GM19025 (cell line): ENCODE measurements around the gene JAG2.
"Not testable (repeated sequence)": the region's sequence is repeated elsewhere in the genome, so short reads cannot be mapped to it uniquely, and the experiment has no call there.

Experiments
- ATAC-seq: cut with Tn5 transposase; IDR thresholded peaks from one replicate; pipeline ENCODE4 v1.9.1; 2021; ENCODE audit warnings: mild to moderate bottlenecking, low read depth, moderate library complexity; ENCODE audit not compliant: unreplicated experiment

Gene JAG2

DNA sequence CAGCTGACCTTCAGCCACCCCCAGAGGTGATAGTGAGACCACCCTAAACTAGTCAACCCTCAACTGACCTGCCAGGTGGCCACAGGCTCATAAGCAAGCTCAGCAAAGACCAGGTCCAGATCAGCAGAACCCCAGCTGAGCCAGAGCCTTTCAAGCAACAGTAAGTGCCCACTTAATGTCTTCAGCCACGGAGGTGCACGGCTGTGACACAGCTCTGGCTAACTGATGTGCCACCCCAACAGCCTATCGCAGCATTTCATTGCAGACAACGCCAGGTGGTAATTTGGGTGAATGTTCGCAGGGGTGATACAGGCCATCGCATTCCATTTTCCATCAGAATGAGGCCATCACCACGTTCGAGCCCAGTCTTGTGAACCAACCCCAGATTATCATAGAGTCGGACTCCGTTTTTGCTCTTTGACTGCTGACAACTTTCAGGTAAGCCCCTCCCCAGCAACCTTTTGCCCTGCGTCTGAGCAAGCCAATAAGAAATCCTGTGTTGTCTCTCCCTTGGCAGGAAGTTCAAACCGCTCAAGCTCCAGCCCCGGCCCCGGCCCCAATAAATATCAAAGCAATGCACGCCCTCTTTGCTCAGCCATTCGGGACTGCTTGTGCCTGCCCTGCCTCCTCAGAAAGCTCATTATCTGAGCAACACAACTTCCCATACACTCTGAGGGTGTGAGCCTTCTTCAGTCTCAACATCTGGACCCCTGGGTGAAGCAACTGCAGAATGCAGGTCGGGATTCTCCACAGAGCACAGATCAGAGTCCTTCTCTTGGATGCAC is 44.4 kb downstream of the JAG2 start:
- no peak for ATAC-seq

DNA sequence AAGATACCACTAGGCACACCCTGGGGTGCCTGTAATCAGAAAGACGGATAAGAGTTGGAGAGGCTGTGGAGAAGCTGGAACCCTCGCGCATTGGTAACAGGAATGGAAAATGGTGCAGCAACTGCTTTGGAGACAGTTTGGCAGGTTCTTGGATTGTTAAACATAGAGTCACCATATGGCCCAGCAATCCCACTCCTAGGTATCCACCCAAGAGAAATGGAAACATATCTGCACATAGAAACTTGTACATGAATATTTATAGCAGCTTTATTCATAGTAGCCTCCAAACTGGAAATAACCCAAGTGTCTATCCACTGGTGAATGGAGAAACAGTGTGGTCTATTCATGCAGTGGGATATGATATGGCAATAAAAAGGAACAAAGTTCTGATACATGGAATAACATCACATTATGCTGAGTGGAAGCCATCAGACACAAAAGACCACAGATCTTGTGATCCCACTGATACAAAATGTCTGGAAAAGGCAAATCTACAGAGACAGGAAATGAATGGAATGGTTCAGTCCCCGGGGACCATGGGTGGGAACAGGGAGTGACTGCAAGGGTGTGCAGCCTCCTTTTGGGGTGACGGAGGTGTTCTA is 45.4 kb downstream of the JAG2 start:
- ATAC-seq, result no peak

DNA sequence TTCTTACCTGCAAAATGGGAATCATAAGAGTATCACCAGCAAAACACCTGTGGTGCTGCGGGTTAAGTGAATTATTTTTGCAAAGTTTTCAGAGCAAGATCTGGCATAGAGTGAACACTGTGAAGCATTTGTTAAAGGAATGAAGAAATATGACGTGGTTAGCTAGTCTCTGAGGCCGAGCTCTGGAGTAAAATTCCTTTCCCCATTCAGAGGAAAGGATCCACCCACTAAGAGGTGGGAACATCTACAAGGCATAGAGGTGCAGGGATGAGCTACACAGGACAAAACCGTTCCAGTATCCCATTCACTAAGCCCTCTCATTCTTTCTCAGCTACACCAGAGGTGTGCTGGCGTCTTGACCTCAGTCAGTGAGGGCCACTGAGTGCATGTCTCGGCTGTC is 48.5 kb downstream of the JAG2 start:
- ATAC-seq, result no peak

DNA sequence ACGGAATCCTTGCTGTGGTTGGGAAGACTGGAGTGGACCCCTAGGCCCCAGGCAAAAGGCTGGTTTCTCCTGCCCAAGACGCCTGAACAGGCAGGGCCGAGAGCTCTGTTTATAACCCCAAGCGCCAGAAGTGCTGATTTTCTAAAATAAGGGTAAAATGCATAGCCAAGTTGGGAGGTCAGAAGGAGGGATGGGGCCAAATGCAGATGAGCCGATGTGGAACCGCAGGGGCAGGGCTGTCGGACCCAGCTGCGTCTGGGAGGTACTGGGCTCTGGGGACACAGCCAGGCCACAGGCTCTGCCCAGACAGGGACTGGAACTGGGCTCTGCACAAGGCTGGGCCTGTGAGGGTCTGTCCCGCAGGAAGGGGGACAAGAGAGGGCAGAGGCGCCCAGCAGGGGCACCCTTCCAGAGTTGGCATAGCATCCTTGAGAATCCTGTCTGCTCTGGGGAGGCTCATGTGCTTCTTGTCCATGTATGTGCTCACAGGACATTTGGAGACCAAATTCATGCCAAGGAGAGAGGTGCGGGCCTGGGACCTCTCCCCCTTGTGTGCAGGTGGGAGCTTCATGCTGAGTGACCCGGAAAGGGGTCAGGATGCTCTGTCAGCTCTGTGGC is 49.1 kb downstream of the JAG2 start:
- no peak for ATAC-seq

DNA sequence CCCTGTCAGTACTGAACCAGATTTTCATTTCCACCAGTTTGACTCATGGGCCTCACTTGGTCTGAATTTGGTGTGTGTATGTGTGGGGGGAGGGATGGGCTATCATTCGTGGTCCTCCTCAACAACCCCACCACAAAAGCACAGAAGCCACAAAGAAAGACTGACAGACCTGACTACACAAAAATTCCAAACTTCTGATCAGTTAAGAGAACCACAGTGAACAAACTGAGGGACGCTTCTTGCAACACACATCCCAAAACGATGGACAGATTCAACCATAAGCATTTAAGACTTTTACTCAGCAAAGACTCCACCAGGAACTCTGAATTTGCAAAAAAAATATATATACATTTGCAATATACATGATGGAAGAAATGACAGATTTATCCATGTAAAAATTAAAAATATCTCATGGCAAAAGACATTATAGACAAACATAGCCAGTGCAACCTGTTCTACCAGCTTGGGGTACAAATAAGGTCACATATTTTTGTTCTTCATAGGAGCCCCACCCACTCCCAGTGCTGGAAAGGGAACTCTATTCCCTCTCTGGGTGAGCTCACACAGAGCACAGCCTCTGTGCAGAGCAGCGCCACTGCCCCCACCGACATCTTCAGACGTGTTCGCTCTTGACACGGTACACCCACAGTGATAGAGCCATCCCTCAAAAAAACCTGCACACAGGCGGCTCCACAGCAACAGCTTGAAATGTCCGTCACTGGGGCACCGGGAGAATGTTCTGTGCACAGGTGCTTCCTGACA is 49.7 kb downstream of the JAG2 start:
- no peak for ATAC-seq

DNA sequence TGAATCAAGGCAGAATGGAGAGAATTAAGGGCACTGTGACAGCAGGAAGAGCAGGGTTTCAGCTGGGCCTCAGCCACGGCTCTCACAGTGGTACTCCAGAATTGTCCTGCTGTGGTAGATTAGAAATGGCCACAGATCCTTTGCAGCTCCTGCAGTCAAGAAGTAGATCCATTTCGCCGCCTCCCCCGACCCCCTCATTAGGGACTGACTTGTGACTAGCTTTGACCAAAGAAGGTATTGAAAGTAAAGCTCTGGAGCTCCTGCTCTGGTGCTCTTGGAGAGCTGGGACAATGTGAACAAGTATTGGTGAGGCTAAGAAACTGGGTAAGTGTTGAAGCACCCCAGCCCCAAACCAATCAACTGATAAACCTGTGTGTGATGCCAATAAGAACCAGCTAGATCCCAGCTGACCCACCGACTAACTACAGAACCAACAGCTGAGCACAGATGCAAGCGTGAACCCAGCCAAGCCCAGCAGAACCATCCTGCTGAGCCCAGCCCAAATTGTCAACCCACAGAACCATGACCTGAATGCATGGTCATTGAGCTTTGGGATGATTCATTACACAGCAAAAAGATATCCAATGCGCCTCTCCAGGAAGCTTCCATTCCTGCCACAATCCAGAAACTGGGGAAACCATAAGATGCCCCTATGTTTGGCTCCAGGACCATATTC is 50.7 kb downstream of the JAG2 start:
- no peak for ATAC-seq

DNA sequence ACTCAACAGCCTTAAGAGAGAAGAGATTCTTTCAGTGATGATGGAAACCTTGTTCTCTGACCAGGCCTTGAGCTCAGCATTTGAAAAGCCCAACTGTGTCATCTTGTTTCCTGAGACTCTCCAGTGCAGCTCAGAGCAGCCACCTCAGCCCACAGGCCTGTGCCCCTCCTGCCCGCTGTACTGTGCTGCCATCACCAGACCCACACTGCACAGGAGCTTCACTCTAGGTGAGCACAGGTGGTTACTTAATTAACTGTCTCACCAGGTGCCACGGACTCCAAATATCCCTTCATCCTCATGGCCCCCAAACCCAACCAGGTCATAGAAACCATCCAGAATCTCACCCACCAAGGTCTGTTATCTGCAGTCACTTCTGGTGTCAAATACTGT is 51.3 kb downstream of the JAG2 start:
- ATAC-seq, result no peak

DNA sequence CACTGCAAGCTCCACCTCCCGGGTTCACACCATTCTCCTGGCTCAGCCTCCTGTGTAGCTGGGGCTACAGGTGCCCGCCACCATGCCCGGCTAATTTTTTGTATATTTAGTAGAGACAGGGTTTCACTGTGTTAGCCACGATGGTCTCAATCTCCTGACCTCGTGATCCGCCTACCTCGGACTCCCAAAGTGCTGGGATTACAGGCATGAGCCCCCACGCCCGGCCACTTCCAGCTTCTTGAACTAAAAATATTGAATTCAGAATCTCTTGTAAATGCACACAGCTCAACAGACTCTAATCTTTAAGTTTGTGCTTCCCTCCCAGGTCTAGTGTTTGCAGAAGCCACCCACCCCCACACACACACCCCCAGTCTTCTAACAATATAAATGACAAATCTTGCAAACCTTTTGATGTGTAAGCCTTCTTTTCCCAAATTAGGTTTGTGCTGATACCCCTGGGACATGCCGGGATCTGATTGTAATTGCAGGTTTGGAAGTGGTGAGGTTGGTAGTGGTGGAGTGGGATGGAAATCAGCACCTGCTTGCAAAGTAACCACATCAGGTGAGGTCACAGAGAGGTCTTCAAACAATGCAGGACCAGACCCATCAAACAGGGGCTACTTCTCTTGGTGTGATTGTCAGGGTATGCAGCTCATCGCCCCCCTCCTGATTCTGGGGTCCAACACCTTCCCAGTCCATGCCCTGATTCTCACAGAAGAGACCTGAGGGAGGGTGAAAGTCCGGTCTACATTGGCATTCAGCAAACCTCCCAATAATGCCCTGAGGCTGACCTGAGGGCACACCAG is 51.9 kb downstream of the JAG2 start:
- no peak for ATAC-seq

DNA sequence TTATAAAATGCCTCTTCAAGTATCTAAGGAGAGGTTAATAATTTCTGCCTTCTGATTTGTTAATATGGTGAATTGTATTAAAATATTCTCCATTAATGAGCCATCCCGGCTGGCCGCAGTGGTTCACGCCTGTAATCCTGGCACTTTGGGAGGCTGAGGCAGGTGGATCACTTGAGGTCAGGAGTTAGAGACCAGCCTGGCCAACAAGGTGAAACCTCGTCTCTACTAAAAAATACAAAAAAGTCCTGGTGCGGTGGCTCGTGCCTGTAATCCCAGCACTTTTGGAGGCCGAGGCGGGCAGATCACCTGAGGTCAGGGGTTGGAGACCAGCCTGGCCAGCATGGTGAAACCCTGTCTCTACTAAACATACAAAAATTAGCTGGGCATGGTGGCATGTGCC is 59.3 kb downstream of the JAG2 start:
- ATAC-seq, result not testable (repeated sequence)

DNA sequence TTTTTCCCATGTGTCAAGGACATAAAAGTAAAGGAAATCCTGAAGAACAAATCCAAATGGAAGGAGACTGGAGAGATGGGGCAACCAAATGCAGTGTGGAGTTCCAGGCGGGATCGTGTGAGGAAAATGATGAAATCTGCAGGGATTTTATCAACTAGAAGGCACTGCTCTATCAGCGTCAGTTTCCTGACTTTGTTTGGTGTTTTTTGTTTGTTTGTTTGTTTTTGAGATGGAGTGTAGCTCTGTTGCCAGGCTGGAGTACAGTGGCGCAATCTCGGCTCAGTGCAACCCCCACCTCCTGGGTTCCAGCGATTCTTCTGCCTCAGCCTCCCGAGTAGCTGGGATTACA is 60.1 kb downstream of the JAG2 start:
- no peak for ATAC-seq

DNA sequence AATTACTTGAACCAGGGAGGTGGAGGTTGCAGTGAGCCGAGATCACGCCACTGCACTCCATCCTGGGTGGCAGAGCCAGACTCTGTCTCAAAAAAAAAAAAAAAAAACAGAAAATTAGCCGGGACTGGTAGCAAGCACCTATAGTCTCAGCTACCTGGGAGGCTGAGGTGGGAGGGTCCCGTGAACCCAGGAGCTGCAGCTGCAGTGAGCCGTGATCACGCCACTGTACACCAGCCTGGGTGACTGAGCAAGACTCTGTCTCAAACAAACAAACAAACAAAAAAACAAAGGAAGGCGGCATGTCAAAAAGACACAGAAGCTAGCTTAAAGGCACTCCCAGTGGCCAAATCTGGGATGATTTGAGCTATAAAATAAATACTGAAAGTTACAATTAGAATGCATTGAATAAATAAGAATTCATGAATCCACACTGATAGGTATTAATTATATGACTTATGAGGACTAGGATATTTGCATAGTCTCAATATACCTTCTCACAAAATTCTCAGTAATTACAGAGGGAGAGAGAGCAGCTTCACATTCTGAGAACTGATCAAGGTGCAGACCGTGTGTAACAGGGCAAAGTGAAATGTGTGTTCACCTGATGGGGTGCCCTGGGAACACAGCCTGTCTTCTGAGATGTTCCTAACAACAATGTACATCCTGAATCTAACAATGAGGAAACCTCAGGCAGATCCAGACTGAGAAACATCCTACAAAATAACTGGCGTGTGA is 60.6 kb downstream of the JAG2 start:
- no peak for ATAC-seq

DNA sequence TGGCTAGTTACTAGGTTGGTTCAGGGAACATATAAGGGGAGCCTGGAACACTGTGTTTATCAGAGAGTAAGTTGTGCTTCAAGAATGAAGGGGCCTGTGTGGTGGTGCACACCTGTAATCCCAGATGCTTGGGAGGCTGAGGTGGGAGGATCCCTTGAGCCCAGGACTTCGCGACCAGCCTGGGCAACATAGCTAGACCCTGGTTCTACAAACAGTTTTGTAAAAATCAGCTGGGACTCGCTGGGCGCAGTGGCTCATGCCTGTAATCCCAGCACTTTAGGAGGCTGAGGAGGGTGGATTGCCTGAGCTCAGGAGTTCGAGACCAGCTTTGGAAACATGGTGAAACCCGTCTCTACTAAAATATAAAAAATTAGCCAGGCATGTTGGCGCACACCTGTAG is 61.2 kb downstream of the JAG2 start:
- no peak for ATAC-seq

DNA sequence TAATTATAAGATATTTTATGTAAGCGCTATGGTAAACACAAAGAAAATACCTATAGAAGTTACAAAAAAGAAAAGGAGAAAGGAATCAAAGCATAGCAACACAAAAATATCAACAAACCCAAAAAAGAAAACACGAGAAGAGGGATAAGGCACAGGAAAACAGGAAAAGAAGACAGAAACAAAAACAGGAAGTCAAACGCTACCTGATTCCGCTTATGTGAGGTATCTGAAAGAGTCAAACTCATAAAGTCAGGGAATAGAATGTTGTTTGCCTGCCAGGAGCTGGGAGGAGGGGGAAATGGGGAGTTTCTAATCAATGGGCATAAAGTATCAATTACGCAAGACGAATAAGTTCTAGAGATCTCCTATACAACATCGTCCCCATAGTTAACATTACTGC is 63.4 kb downstream of the JAG2 start:
- ATAC-seq, result no peak

DNA sequence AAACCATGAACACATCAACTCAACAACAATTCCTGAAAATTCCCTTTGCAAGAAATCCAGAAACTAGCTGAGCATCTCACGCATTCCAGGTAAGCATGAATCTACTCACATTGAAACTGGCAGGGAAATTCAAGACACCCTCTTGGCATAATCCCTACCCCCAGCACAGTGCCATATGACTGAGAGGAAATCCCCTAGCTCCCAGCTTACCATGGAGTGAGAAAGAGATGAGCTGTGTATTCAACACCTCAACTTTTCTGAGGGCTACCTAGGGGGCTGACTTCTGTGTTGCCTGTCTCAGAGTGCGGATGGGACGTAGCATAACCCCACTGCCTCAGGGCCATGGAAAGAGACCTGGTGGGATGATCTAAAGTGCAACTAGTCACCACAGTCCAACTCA is 65.7 kb downstream of the JAG2 start:
- ATAC-seq, result no peak

DNA sequence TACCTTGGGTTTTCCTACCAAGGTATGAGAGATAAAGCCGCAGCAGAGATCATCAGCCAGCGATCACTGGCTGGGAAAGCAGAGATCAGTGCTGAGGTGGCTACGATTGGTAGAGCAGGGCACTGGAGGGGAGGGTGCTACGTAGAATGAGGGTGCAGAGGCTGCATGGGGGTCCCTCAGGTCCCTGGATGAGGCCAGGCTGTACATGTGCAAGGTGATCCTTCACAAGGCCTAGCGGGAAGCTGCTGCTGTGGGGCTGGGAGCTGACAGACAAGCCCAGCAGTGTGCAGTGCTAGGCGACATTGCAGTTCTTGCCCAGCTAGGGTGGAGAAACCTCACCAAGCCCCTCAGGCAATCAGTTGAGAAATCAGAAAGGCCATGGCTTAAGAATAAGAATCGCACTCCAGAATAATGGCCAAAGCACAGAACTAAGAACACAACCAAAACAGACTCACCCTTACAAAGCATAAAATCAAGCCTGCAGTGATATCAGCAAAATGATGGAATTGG is 66.2 kb downstream of the JAG2 start:
- no peak for ATAC-seq

DNA sequence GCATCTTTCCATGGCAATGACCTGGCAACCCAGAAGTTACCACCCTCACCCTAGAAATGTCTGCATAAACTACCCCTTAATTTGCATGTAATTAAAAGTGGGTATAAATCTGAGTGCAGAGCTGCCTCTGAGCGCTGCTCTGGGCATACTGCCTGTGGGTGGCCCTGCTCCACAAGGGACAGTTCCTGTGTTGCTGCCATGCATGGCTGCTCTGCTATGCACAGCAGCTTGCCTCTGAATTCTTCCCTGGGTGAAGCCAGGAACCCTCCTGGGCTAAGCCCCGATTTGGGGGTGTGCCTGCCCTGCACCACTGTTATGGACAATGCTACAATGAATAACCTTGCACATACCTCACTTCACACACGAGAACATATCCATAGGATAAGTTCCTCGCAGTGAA is 67.7 kb downstream of the JAG2 start:
- ATAC-seq, result no peak

DNA sequence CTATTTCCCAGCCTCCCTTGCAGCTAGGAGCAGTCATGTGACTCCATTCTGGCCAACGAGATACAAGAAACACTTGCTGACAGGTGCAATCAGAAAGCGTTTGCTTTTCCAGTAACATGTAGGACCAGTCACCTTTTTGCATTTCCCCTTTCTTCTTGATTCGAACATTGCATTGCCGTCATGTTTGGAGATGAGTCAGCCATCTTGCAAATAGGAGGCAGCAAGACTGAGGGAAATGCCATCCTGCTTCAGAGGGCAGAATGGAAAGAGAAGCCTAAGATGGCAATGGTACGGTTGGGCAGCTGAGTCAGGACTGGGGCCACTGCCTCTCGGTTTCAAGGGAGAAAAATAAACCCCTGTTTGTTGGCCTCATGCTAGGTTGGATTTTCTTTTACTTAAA is 68.8 kb downstream of the JAG2 start:
- no peak for ATAC-seq

DNA sequence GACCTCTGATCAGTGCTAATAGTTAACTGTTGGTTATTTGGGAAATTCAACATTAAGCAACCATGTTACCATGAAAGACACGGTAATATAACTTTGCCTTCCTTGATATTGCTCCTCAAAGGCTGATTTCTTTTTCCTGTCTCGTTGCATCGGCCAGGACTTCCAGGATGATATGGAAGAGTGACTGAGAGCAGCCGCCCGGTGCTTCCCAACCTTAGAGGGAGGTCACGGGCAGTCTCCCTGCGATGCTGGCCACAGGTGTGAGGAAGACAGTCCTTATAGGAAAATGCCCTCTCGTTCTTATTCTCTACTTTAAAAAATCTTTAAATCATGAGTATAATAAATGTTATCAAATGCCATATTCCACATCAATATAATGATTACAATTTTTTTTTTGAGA is 70.3 kb downstream of the JAG2 start:
- no peak for ATAC-seq

DNA sequence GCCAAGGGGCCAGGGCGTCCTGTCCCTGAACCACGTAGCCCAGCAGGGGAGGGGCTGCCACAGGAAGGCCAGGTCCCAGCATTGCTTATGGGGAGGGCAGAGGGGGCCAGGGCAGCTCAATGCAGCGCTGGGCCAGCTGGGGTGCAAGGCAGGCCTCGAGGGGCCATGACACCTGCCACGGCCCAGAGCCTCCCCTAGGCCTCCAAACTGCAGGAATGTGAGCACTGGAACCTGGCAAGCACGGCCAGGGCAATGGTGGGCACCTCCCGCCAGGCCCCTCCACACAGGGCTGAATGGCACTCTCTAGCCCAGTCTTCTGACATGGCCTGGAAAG is 70.8 kb downstream of the JAG2 start:
- no peak for ATAC-seq
